ENCODE results near the gene SMAD3.
"Not testable (repeated sequence)": the region's sequence is repeated elsewhere in the genome, so short reads cannot be mapped to it uniquely, and the experiment has no call there.

The SMAD3 gene

DNA sequence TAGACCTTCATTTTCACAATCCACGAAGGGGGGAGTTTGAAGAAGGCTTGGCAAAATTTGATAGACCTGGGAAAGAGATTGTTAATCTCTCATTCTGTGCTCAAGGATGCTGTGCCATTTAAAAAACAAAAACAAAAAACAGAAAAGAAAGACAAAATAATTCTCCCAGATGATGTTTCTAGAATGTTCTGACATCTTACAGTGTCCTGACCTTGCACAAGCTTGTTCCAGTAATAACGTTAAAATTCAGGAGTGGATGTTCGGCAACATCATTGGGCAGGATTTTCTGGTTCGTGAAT lies 79.9 kb downstream of the SMAD3 start:
- DNase-seq (ENCODE audit: low spot score) = no peak

DNA sequence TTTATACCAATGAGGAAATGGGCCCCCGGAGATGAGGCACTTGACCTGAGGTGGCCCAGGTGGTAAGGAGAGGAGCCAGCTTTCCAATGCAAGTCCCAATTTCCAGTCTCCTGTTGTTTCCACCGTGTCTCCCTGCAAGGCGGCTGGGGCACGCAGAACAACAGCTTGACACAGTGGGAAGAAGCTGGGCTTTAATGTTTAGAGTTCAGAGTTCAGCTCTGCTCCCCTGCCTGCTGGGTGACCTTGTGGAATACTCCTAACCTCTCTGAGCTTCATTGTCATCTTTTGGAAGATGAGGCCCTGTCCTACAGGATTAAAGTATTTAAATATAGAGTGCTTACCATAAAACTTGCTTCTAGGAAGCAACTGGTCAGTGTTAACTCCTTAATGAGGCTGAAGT lies 80.3 kb downstream of the SMAD3 start:
- no peak for DNase-seq (ENCODE audit: low spot score)

DNA sequence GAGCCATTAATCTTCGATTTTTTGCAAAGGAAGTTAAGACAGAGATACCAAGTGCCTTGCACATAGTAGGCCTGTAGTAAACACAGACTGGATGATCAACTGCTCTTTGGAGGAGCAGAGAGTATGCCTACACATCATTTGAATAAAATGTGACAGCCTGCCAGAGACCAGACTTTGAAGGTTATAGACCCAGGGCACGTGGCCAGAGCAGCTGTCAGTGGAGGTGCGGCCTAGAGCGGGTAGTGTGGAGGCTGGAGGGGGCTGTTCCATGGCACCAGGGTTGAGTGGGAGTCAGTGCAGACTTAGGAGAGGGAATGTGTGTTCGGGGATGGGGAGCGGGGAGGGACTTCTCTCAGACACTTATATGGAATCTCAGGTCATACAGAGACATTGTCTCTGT lies 80.8 kb downstream of the SMAD3 start:
- DNase-seq (ENCODE audit: low spot score) = peak; percentile 63

DNA sequence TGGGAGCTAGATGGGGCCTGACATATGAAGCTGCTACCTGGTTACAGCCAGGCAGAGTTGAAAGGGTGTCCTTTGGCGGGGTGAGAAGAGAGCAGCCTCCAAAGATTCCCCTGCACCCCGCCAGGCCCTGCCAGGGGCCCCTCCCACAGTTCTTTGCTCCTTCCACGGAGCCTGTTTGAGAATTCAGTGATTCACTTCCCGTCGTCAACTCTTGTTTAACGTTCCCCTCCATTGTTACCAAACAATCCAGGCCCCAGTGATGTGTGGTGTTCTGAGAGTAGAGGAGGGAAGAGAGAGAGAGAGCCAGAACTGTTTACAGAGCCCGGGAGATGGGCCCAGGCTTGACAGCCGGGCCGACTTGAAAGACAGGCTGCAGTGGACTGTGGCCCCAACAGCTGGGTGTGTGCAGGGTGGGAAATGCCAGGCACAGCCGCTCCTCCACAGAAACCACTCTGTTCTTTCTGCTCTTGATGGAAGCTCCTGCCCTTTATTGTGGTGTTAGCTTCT lies 81.5 kb downstream of the SMAD3 start:
- peak; percentile 78 for DNase-seq (ENCODE audit: low spot score)

DNA sequence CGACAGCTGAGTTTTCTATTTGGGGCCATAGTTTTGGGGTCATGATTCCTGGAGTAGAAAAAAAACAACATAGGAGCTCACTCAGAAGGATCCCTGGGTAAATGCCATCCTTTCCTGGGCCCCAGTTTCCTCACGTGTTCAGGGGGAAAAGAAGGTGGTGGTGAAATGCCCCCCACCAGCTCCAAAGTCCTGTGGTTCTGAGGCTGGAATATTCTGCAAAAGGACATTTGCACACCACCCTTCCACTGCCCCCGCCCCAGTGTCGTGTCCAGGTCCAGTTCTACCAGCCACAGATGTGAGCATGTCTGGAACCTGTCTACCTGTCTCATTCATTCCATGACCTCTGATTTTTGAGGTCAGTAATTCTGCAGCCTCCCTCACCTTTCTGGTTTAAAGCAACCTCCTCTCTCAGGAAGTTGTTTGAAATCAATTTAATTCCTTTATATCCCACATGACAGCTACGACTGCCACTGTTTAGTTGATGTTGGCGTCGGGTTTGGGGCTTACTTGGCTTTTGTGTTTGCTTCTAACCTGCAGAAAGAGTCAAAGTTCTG lies 82.1 kb downstream of the SMAD3 start:
- no peak for DNase-seq (ENCODE audit: low spot score)

DNA sequence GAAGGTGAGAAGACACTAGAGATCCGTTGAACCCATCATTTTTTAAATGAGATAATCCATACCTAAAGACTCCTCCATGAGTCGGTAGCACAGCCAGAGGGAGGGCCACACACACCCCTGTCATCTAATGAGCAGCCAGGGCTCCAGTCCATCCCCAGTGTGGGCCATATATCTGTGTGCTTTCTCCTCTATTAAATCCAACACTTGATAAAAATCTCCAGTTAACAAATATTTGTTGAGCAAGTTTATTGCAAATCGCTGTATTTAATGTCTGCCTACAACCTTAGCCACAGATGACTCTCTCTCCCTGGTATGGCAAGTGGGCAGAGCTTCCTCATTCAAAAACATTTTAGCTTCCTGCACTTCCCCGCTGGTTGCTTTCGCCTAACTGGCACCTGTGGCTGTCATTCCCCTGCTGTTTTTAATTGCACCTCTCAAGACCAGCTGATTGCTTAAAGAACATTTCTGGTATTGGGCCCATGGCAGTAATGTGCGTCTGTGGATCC lies 82.8 kb downstream of the SMAD3 start:
- peak; percentile 71 for DNase-seq (ENCODE audit: low spot score)

DNA sequence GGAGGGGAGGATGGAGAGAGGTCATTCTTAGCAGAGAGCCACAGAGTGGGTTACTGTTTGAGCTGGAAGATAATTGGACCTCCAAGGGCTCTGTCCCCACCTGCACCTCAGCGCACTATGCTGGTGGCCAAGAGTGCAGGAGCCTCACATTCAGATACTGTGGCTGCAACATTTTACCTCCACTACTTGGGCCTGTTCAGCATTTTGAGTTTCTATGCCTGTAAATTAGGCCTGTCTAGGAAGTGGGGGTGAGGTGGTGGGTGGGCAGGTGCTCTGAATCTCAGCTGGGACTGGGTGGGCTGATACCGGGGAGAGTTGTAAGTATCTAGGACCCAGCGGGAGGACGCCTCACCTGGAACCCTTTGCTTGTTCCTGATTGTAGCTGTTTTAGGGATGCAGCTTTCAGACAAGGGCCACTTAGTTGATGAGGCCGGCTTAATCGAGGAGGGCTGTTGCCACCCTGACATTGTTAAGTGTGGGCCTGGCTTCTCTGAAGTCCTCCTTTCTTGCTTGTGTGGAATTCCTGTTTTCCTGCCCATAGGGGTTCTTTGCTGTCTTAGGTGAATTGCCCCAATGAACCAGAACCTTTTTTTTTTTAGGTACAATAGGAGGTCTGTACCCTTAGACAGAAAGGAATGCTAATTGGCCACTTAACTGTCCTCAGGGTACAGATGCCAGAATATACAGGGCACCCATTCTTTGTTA lies 83.8 kb downstream of the SMAD3 start:
- DNase-seq (ENCODE audit: low spot score) = no peak

DNA sequence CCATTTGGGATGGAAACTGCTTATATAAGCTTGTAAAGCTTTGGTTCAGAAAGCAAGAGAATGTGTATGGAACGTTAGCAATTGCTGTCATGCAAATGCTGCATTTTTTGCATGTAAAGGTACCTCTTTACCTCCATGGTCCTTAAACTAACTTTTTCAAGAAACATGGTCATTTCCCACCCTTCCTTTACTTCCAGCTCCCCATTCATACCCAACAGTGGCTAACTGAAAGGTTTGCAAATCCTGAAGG lies 84.3 kb downstream of the SMAD3 start:
- DNase-seq (ENCODE audit: low spot score) = no peak

DNA sequence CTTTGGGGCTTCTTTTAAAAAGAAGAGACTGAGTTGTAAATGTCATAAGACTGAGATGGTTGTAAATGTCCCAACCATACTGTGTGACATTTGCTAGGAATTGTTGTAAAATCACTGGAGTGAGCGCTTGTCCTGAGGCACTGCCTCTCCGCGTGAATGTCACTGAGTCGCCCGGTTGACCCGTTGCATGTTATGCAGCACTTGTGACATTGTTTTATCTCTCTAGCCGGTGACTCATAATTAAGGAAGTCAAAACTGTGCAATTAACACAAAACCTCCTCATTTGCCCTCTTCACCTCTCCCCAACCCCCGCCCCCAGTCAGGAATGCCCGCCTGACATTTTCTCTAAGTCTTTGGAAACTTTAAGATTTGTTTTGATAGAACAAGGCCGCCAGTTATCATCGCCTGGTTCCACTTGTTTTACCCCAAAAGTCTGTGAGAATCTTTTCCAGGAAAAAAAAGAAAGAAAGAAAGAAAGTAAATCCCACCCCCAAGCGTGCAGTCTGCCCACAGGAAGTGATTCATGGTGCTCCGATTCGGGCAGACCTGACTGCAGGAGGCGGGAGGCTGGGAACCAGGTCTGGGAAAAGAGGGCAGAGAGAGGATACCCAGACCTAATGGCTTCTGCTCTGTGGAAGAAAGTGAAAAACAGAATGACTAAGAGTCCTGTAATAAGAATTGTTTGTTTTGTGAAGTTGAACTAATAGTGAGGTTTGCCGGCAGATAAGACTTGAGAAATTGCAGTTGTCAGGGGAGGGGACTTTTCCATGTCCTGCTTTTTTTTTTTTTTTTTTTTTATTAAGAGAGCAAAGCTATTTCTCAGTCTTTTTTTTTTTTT lies 84.8 kb downstream of the SMAD3 start:
- peak; percentile 84 for DNase-seq (ENCODE audit: low spot score)

DNA sequence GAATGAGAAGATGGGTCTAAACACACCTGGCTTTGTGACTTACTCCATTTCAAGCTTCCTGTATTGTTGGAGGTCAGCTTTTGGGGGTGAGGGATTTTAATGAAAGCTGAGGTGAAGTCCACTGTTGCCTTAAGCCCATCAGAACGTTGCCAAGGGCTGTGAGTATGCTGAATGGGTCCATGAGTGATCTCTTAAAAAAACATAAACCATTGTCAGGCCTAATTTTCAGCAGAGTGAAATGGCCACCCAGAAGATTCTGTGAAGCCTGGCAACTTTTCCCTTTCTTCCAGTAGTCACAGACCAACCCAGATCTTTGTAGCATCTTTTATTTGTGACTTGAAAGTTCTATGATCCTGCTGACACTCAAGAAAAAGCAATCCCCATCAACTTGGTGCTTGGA lies 87.0 kb downstream of the SMAD3 start:
- no peak for DNase-seq (ENCODE audit: low spot score)

DNA sequence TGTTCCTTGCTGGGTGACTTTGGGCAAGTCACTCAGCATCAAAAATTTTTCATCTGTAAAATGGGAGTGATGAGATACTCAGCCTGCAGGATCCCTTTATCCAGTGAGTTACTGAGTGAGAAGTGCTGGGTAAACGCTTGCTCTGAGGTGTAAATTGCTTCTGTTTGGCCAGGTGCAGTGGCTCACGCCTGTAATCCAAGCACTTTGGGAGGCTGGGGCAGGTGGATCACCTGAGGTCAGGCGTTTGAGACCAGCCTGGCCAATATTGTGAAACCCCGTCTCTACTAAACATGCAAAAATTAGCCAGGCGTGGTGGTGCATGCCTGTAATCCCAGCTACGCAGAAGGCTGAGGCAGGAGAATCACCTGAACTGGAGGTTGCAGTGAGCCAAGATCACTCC lies 87.6 kb downstream of the SMAD3 start:
- DNase-seq (ENCODE audit: low spot score) = not testable (repeated sequence)

DNA sequence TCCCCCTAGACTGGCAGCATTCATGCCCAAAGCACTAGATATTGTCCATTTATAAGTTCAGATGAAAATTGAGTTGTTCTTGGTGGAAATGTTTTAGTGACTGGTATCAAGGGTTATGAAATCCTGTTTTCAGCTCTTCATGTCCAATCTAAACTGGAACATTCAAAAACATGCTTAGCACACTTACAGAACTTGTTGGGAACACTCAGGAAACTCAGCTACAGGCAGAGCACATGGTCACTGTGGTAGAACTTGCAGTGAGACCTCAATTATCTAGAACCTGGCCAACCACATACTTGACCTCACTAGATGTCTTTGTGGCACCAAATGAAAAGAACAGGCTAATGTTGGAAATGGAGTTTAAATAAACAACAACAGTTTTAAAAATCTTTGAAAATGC lies 88.8 kb downstream of the SMAD3 start:
- no peak for DNase-seq (ENCODE audit: low spot score)

DNA sequence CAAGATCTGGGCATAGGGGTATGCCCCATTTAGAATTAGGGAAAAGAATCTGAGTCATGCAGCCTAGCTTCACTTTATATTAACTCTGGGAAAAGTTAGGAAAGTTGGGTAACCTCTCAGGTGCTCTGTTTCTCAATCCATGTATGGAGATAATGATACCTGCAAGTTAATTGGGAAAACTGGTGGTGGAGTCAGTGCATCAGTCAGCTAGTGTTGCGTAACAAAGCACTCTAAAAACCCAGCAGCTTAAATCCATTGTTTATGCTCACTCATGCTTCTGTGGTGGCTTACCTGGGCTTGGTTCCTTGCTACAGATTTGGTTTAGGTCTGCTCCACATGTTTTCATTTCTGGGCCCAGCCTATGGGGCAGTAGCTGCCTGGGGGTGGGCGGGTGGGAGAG lies 91.0 kb downstream of the SMAD3 start:
- no peak for DNase-seq (ENCODE audit: low spot score)

DNA sequence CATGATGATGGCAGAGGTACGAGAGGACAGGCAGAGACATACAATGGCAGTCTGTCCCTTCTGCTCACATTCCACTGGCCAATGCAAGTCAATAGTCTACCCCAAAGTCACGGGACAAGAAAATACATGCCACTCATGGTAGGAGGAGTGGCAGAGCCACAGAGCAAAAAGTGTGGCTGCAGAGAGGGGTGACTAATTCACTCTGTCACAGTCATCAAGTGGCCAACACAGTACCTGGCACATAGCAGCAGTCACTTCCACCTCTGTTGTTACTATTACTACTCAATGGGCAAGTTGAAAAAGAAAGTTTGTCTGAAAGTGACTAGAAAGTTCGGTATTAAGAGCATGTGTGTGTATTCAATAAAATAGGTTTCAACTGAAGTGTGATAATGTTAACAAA lies 91.4 kb downstream of the SMAD3 start:
- no peak for DNase-seq (ENCODE audit: low spot score)

DNA sequence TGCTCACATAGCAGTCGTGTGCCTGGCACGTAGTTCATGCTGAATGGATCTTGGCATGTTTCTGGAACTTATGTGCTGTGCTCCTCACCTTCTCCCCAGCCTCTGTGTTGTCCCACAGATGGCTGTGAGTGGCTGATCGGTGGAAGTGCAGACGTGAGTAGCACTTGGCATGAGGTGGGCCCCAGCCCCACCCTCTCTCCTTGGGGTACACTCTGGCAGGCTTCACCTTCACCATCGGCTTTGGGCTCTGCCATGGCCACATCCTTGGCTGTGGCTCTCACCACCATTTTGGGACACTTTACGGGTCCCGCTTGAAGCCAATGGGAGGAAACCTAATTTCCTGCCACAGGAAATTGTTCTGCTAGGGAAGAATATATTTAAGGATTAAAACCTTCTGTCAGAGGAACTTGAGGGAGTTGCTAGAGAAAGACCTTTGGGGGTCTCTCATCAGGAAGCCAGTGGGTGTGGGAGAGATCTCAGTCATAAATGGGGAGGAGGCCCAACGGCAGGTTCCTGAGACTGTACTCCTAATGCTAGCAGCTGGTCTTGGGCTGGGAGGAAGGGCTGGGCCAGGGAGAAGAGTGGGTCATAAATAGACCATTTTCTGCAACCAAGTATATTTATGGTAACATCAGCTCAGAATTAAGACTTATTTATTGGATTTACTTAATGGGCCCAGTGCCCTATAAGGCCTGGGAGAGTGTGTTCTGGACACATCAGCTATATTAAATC lies 92.3 kb downstream of the SMAD3 start:
- no peak for DNase-seq (ENCODE audit: low spot score)

DNA sequence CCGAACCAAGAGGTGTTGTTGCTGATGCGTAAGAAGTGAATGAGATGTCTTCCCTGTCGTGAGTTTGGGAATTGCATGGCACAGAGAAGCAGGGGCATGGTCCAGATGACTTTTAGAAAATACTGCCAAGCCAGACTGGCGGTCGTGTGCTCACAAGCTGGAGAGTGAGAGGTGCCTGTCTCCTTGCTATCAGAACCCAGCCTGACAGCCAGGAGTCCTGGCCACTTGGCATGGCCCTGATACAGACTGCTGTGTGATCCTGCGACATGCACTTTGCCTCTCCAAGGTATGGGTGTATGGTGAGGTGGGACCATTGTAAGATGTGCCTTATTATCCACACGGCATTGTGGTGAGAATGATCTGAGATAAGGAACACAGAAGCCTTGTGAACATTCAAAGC lies 93.0 kb downstream of the SMAD3 start:
- no peak for DNase-seq (ENCODE audit: low spot score)

DNA sequence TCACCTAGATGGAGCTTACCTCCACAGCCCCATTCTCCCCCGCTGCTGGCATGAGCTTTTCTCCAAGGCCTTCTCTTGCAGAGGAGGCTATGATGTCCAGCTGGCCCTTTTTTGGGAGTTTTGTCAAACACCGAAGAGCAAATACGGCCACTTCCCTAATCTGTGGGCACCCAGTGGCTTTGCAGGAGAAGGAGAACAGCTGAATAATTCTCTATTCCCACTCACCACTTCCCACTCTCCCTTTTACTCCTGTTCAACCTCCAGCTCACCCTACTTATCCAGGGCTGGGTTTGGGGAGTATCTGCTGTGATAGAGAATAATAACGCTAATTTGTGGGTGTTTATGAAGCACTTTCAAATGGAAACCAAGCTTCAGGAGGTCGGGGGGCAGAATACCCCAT lies 96.0 kb downstream of the SMAD3 start:
- no peak for DNase-seq (ENCODE audit: low spot score)

DNA sequence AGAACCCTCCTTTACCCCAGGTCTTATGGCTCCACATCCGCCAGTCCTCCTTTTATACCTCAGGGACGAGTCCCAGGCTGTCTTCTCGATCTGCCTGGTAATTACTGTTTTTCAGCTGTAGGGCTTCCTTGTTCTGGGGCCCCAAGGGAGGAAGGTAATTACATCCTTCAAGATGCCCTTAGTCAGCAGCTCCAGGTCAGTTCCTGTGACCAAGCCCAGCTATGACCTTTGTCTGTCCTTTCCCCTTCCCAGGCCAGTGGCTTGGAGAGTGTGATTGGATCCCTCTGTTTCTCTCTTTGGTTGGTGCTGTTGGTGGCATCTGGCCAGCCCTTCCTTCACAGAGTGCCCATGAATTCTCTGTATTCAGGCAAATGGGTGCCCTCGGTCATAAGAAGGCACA lies 96.5 kb downstream of the SMAD3 start:
- no peak for DNase-seq (ENCODE audit: low spot score)

DNA sequence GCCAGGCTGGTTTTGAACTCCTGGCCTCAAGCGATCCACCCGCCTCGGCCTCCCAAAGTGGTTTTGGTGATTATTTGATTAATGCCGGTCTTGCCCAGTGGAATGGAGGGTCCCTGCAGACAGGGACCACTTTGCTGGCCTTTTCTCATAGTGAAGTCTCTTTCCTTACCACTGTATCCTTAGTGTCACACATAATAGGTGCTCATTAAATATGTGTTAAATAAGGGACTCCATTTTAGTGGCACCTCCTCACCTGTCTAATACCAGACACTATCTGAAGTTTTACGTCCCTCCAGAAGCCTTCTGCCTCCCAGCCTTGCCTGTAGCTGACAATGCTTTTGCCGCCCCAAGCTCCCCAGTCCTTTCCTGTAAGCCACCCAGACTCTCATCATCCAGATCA lies 97.8 kb downstream of the SMAD3 start:
- no peak for DNase-seq (ENCODE audit: low spot score)

DNA sequence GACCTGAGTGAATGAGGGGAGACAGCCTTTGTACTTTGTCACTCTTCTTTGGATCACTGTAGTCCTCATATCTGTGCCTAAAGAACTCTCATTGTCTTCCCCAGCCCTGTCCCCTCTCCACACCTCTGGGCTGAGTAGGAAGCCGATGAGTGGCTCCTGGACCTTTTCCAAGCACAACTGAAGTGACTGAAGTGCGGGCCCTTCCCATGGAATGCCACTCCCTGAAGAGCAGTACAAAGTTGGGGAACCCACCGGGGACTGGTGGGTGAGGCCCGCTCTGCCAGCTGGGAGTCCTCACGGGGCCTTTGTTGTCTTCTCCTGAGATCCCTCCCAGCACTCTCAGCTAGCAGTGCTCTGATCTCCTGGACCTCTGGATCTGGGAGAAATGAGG lies 99.0 kb downstream of the SMAD3 start:
- DNase-seq (ENCODE audit: low spot score) = no peak

DNA sequence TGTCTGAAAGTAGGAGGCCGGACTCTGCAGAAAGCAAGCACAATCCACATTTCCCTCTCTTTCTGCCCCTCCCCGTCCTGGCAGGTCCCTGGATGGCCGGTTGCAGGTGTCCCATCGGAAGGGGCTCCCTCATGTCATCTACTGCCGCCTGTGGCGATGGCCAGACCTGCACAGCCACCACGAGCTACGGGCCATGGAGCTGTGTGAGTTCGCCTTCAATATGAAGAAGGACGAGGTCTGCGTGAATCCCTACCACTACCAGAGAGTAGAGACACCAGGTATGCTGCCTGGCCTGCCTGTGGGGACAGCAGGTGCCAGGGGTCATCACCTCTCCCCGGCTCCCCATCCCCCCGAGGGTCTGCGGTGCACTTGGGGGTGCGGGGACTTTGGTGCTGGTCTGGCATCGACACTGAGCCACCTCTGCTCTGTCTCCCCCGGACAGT lies 99.4 kb downstream of the SMAD3 start:
- DNase-seq (ENCODE audit: low spot score) = no peak
